GM12864 (cell line): ENCODE results near the gene ITM2B.

ENCODE experiments used
- DNase-seq: peaks from one replicate; pipeline ENCODE4 v3.0.0-alpha.2; 2011; ENCODE audit warnings: low read depth
- H3K4me3 ChIP-seq: 2 replicates; pipeline ENCODE4 v1.5.1; 2011; ENCODE audit warnings: mild to moderate bottlenecking, low read depth, low read length, control low read depth
- TF ChIP-seq, protein P1 (sequence below): IDR thresholded peaks from 2 replicates; pipeline ENCODE4 v1.5.1; 2011; ENCODE audit warnings: low read depth, mild to moderate bottlenecking, moderate library complexity, low read length, control low read depth, inconsistent platforms; ENCODE audit errors: missing control alignments

The ITM2B gene

DNA sequence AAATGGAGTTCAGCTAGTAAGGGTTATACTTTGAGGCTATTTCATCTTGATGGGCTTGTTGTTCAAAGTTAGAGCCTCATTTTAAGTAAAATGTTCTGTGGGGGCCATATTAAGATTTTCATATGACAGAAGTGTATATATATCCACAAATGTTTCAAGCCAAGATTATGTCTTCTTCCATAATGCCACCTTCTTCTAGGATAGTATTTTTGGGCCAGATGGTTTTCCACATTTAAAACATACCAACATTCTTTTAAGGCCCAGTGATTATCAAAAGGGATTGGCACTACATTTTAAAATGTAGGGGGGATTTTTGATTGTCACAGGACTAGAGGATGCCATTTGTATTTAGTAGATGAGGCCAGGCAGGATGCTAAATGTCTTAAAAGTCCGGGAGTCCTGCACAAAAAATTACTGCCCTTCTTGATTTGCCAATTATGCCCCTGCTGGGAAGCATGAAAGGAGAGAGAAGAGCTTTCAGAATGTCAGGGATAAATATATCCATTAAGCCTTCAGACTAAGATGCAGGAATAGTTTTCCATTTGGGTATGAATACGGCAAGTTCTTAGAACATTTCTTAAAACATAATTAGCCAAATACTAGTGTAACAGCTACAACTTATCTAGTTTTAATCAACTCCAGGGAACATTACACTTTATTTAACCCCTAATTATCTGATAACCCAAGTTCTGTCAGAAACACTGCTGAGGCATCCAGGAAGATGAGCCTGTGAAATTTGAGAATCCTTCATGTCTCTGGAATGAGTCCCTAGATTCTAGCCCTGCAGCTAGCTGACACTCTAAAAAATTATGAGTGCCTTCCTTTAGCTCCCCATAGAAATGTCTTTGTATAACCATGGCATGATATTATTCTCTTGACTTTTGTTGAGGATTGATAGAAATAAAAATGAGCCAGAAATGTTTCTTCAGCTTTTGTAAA, 34.0 kb downstream of the ITM2B start:
- TF ChIP-seq, protein P1, sequence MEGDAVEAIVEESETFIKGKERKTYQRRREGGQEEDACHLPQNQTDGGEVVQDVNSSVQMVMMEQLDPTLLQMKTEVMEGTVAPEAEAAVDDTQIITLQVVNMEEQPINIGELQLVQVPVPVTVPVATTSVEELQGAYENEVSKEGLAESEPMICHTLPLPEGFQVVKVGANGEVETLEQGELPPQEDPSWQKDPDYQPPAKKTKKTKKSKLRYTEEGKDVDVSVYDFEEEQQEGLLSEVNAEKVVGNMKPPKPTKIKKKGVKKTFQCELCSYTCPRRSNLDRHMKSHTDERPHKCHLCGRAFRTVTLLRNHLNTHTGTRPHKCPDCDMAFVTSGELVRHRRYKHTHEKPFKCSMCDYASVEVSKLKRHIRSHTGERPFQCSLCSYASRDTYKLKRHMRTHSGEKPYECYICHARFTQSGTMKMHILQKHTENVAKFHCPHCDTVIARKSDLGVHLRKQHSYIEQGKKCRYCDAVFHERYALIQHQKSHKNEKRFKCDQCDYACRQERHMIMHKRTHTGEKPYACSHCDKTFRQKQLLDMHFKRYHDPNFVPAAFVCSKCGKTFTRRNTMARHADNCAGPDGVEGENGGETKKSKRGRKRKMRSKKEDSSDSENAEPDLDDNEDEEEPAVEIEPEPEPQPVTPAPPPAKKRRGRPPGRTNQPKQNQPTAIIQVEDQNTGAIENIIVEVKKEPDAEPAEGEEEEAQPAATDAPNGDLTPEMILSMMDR, result no peak
- no peak overlapping the region for H3K4me3 ChIP-seq
- no peak for DNase-seq

DNA sequence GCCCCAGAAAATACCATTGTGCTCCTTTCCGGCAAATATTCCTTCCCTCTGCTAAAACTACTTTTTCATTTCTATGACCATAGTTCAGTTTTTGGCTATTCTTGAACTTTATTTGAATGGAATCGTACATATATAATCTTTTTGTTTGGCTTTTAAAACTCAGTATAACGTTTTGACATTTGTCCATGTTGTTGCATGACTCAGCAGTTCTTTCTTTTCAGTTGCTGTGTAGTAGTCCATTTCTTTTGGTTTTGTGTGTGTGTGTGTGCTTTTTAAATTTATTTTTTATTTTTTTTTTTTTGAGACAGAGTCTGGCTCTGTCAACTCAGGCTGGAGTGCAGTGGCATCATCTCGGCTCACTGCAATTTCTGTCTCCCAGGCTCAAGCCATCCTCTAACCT, 35.0 kb downstream of the ITM2B start:
- no peak overlapping the region for H3K4me3 ChIP-seq
- TF ChIP-seq, protein P1, result no peak
- no peak for DNase-seq

DNA sequence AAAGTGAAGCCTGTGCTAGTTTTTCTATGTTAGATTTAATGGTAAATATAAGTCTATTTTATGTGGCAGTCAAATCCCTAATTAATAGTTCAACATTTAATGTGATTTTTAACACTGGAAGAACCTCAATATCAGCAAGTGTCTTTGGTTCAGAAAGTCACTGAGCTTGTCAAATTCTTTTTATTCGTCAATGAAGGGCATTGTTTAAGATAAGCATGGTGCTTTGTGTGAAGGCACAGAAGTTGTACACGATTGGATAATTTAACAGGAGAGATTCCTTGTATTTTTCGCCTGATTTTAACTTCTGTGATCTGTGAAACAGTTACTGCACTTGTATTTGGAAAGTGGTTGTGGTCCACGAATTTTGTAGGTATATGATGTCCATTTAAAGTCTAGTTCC, 40.3 kb downstream of the ITM2B start:
- TF ChIP-seq, protein P1, result no peak
- H3K4me3 ChIP-seq, result no peak overlapping the region
- DNase-seq, result no peak

DNA sequence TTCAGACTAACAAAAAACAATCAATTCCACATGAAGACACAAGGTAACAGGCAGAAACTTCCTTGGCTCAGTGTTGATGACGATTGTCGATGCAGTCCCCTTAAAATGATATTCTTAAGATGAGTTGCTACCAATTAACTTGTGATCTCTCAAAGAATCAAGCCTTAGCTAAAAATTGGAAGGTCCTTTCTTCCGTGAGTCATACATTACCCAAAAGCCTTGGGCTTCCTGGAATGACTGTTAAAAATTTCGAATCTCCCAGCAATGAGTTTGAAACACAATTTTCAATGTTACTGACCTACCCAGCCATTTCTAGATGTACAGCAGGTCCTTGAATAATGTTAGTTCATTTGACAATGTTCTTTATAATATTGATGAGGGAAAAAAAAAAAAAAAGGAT, 42.5 kb downstream of the ITM2B start:
- no peak for DNase-seq
- no peak overlapping the region for H3K4me3 ChIP-seq
- TF ChIP-seq, protein P1, result no peak

DNA sequence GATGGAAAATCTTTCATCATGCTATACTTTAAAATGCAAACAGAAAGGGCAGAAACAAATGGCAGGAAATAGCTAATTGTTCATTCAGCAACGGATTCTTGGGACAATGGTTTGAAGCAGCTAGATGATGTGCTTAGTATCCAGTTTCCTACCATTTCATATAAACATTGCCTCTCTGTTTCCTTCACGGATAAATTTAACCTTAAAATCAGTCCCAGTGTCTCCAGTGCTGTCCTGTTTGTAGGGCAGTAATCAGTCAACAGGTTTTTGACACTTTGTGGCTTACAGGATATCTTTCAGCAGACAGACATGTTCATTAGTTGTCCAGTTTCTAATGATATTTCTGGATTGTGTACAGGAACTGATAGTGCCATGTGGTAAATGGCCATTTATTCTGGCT, 45.8 kb downstream of the ITM2B start:
- DNase-seq, result no peak
- TF ChIP-seq, protein P1, result no peak
- no peak overlapping the region for H3K4me3 ChIP-seq

DNA sequence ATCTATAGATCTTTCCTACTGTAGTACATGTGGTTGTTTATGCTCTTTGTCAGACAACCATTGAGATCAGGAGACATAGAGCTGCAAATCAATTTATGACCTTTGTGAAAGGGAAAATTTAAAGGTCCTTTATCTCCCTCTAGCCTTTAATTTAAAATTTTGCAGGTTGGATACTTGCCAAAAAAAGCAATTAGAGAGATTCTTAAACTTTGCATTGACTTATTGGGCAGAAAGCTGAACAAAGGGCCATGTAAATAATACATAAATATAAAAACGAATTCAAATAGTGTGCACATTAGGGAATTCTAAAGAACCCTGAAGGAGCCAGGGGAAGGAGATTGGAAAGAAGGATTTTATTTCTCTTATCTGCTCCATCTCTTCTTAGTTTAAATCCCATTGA, 48.5 kb downstream of the ITM2B start:
- no peak overlapping the region for H3K4me3 ChIP-seq
- no peak for DNase-seq
- TF ChIP-seq, protein P1, result no peak

DNA sequence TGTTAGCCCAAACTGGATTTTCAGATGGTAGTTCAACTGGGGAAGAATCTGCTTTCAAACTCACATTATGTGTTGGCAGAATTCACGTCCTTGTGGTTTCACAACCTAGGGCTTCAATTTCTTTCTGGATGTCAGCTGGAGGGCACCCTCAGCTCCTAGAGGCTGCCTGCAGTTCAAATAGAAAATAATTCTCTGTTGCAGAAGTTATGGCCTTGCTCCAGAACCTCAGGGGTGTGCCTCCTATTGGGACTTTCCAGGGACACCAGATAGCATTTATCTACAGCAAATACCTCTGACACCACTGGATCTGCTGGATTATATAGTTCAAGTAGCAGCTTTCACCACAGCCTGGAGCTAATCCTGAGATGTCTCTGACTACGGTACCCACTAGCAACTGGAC, 58.7 kb downstream of the ITM2B start:
- TF ChIP-seq, protein P1, result no peak
- DNase-seq, result no peak
- H3K4me3 ChIP-seq, result no peak overlapping the region
